ENCODE data around the gene TMEM129.
A peak's percentile ranks its signal among the peaks of the same experiment; 100 is the strongest.

The TMEM129 gene

DNA sequence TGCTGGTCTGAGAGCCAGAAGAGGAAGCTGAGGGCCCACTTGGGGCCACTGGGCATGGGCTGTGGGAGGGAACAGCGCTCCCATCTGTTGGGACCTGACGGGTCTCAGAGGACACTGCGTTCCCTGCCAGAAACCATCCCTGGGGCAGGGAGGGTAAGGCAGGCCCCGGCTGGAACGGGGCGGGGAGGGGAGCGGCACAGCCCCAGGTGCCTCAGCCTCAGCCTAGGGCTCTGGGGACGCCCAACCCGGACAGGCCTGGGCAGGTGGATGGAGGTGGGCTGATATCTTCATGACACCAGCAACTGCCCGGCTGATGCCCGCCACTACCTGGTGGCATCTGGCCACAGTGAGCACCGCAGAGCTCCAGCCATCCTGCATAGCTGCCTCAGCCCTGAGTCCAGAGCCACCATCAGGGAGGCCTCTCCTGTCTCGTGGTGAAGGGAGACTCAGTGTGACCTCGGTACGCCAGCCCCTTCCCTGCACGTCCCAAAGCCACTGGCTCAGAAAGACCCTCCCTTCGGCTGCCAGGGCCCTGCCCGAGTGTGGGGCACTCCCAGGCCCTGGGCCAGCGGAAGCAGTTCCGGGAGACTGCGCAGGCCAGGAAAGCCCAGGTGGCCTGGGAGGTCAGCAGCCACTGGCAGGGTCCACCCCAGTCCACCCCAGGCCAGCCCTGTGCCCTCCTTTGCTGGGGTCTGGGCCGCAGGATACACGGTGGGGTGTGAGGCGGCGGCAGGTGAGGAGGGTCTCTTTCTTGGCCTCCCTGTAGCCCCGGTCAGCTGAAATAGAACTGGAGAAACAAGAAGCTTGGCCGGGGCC lies 37.4 kb upstream of the TMEM129 start:
- DNase-seq = no peak

DNA sequence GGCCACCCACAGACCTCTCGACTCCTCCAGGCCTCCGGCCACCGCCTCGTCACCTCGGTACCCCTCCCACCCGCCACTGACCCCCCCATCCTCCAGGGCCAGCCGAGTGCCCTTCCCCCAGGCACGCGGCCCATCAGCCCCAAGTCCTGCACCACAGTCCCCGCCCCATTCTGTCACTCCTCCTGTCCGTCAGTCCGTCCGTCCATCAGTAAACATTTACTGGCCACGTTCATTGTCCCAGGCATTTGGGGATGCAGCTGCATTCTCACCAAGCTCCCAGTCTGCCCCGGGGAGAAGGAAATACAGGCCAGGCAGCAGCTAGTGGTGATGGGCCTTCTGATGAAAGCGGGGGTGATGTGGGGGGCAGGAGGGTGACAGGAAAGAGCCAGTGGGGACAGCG lies 36.7 kb upstream of the TMEM129 start:
- no peak for DNase-seq

DNA sequence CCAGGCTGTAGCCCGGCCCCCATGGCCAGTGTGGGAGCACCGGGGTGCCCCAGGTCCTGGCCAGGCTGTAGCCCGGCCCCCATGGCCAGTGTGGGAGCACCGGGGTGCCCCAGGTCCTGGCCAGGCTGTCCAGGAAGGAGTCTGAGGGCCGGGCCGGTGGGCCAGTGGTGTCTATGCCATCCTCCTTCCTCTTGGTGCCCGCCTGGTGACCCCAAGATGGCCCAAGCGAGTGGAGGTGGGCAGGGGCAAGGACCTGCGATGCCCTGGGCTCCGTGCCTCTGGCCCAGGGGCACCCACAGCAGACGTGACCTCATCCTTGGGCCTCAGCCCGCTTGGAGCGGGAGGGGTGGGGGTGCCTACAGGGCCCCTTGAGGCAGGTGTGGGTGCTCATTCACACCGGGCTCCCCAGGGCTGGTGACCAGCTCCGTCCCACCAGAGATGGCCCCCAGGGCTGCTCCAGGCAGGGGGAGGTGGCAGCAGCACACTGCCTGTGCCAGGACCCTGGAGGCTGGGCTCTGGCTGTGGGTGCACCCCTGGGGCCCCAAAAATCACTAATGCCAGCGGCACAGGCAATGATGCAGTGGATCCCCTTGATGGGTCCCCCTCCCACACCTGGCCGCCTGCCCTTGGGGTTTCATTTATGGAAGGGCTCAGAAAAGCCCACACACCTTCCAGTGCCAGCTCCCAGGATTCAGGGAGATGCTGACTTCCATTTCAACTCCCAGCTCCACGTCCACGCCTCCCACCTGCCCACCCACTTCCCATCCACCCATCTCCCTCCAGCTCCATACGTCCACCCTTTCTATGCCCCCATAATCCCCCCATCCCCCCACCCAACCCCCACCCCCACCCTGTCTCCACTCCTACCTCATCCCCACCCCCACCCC lies 36.0 kb upstream of the TMEM129 start:
- DNase-seq = no peak

DNA sequence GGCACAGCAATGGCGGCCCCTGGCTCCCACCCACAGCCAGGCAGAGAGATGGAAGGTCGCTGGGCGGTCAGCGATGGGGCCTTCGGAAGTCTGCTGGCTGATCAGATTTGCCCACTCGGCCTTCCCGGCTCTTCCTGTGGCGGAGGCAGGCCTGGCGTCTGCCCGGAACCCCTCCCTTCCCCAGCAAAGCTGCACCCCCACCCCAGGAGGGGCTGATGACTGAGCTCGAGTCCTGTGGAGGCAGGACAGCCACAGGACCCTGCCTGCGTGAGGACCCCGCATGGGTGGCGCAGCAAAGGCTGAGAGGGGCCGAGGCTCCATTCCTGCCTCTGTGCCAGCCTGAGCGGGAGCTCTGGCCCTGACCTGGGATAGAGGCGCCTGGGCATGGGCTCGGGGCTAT lies 35.0 kb upstream of the TMEM129 start:
- DNase-seq = no peak

- no peak for DNase-seq
These were observed 34.2 kb upstream of the TMEM129 start for GRCh38 chr4:1755297-1755696.

GRCh38 chr4:1754336-1754735 lies 33.2 kb upstream of the TMEM129 start:
- no peak for DNase-seq

- no peak for DNase-seq
These were observed 32.7 kb upstream of the TMEM129 start for GRCh38 chr4:1753697-1754311.

GRCh38 chr4:1753294-1753696 lies 32.2 kb upstream of the TMEM129 start:
- no peak for DNase-seq

DNA sequence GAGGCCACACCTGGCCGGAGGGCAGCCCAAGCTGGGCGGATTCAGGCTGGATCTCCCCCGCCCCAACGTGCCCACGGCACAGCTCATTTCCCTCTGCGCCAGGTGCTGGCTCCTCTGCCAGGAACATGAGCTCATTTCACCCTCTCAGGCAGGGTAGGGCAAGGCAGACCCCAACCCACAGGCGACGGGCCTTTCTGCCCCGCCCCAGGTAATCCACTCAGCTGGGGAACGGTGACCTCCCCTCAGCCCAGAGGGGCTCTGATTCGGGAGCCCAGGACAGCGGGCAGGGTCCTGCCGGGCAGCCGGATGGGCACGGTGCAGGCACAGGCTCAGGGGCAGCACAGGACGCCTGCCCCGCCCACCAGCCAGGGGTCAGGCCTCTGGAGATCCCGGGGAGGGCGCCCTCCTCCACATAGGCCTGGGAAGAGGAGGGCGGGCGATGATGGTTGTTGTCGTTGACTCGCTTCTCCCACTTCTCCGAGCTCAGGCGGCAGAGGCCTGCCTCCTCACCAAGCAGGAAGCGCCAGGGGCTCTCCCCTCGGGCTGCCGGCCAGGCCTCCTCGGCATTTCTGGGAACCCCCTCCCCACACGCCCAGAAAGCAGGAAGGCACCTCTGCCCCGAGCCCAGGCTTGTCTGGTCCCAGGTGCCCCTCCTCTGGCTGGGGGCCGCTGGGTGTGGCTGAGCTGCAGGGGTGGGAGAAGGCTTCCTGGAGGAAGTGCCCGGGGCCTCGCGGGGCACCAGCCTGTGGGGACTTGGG lies 31.3 kb upstream of the TMEM129 start:
- DNase-seq = no peak

DNA sequence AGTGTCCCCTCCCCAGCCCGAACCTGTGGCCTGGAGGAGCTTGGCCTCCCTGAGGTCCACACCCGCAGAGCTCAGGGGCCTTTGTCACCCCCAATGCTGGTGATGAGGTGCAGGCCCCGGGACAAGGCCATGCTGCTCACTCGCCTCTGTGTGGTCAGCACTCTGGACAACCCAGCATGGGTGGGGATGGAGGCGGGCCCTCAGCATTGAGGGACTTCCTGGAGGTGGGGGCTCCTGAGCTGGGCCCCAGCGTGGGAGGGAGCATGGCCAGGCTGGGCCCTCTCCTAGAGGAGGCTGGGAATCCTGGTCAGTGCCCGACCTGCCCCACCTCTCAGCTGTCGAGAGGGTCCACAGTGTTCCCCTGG lies 30.8 kb upstream of the TMEM129 start:
- no peak for DNase-seq

DNA sequence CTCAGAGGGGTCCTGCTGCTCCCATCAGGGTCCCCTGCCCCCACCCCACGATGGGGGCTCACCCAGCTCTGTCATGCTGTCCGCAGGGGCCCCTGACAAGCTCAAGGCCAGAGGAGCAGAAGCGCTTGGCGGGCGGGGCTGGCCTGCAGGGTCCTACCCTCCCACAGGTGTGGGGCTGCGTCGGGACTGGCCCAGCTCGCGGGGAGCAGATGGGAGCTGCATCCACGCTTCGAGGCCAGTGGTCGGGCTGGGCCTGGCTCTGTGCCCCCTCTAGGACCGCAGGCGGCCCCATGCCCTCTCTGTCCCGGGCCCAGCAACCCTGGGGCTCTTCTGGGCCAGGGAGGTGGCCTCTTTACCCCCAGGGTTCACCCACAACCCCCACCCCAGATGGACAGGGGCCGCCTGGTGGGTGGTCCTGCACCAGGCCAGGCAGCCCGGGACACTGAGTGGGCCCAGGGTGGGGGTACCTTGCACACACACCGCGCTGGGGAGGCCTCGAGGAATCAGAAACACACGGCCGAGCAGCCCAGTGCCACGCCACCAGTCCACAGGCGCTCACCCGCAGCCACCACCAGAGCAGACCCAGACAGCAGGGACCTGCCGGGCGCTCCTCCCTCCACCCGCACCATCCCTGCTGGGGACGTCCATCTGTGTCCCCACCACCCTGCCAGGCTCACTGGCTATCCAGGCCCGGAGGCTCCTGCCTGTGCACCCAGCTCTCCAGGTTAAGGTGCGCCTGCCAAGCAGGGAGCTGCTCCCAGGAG lies 30.2 kb upstream of the TMEM129 start:
- no peak for DNase-seq

DNA sequence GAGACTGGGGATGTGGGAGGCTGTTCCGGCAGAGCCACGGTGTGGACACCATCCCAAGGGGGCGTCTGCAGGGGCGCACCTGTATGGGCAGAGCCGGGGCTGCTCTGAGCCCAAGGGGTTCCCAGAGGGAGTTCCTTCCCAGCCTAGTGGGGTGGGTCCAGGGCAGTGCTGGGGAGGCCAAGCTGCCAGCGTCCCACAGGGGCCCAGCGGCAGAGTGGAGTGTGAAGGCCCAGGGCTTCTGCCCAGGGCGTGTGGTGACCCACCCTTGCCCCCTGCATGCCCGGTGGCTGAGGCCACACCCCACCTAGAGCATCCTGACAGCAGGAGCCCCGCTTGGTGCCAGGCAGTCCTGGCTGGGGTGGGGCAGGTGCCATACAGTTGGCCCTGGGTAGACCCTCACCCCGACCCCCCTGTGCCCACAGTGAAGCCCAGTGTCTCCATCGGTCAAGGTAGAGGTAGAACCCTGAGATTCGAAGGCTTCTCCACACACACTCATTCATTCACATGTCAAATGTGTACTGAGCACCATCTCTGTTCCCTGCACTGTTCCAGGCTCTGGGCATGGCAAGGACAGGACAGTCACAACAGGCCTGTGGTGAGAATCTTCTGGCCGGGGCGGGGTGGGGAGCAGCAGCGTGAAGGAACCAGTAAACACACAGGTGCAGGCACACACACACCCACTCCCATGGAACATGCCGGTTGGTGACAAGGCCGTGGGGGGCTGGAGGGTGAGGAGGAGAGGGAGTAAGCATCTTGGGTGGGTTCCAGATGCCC lies 29.4 kb upstream of the TMEM129 start:
- no peak for DNase-seq

GRCh38 chr4:1749826-1750225 lies 28.7 kb upstream of the TMEM129 start:
- DNase-seq = no peak

- DNase-seq = no peak
These were observed 28.2 kb upstream of the TMEM129 start for GRCh38 chr4:1749370-1749769.

- peak; percentile 0 for DNase-seq
These were observed 27.4 kb upstream of the TMEM129 start for GRCh38 chr4:1748465-1748995.

- no peak for DNase-seq
These were observed 26.5 kb upstream of the TMEM129 start for GRCh38 chr4:1747603-1747967.

DNA sequence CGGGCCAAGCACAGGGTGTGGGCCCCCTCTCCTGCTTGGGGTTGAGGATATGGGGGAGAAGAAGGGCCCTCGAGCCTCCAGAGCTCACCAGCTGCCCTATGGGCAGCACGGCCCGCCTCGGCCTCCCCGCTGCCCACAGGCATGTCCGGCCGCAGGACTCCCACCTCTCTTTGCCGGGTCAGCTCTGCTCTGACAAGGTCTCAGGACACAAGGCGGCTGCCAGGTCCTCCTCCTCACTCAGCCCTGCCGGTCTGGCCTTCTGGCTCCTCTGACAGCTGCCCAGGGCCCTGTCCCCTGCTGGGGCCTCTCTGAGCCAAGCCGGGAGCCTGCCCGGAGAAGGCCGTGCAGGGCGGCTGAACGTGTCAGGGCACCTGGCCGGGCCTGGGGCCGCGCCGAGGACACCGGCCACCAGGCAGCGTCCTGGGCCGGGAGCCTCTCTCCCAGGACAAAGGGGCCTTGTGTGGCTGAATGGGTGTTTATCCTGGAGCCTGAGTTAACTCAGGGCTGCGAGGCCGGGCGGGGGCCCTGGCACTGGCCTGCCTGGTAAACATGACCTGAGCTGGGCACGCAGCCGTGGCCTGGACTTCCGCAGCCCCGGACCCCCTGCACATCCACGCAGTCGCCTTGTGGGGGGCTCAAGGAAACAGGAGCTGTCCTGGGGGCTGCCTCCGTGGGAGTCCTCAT lies 25.9 kb upstream of the TMEM129 start:
- DNase-seq = no peak

DNA sequence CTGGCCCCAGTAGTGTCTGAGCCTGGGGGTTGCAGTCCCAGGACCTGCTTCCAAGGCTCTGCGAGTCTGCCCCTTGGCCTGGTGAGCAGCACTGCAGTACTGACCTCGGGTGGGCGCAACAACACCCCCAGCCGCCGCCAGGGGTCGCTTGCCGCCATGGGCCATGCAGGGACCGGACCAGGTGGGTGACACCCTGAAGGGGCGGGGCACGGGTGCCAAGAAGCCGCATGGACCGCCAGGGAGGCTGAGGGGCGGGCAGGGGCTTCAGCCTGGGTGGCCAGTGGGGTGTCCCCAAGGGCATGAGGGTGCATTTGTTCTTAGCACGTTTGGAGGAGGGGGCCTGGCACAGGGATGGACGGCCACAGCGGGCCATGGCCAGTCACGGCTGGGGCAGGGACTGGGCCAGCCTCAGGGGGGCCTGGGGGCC lies 25.2 kb upstream of the TMEM129 start:
- DNase-seq = no peak

GRCh38 chr4:1745697-1746096 lies 24.6 kb upstream of the TMEM129 start:
- DNase-seq = no peak

GRCh38 chr4:1745165-1745564 lies 24.0 kb upstream of the TMEM129 start:
- DNase-seq = no peak

DNA sequence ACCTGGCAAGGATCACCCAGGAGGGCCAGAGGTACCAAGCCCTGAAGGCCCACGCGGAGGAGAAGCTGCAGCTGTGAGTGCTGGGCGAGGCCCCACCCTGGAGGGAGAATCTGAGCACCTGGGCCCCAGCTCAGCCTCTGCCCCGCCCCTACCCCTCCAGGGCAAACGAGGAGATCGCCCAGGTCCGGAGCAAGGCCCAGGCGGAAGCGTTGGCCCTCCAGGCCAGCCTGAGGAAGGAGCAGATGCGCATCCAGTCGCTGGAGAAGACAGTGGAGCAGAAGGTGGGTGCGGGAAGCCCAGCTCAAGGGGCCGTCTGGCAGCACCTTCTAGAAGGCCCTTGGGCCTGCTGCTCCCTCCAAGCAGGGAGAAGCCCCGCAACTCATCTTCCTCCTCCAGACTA lies 23.4 kb upstream of the TMEM129 start:
- DNase-seq = no peak

All from SHP77 treated with DMSO at 0.1 percent for 48 hours (cell line).